Measurements from ENCODE around the gene HCN2. TPM values are rescaled to one million over a fixed set of nuclear protein-coding genes. Genes with fewer than 3 reads are reported as not detected.

HCN2 gene
- total and polyA plus RNA-seq, 2 of the 8 experiments (the other 6 are each of a cell fraction or from before 2014, with no cell fraction given): 1.0 to 4.0 TPM

DNA sequence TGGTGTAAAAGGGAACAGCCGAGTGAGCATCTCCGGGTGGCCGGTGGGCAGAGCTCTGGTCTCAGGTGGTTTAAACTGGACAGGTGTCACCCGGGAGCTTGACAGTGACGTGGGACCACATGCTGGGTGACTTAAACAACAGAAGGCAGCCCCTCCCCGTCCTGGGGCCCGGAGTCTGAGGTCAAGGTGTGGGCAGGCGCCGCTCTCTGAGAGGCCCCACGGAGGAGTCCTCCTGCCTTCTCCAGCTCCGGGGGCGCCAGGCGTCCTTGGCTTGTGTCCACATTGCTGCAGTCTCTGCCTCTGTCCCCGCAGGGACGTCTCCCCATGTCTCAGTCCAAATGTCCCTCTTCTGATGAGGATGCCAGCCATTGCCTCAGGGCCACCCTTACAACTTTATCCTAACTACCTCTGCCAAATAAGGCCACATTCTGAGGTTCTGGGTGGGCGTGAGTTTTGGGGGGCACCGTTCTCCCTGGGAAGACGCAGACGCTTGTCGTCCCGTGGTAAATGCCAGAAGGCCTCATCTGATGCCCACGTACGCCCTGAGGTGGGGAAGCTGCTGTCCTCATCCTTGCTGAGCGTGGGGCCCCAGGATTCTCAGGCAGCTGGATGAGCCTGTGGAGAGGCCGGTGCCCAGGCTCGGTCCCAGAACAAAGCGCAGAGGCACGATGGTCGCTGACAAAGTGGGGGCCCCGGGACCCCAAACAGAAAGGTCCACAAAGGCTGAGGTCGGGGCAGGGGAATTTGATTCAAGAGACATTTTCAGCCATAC is 32.9 kb upstream of the HCN2 start:
- H3K9ac ChIP-seq (replicated peaks in 1 of 4; ENCODE audit: extremely low read depth in 1 of 4, low read depth in 3 of 4, low read length in 3 of 4): no peak overlapping the region
- H3K14ac ChIP-seq (ENCODE audit: insufficient read length): no peak overlapping the region
- H3K18ac ChIP-seq (ENCODE audit: extremely low read depth, low read length): no peak overlapping the region; the same call in 1 of the 2 replicates
- TF ChIP-seq HDAC2 (IDR thresholded peaks at IDR 0.05; ENCODE audit: borderline replicate concordance in 1 of 2, low read depth in 2 of 2, low read length in 2 of 2): no peak
- TF ChIP-seq NANOG (IDR thresholded peaks at IDR 0.05; ENCODE audit: insufficient read depth, low read depth, low read length, poor library complexity, severe bottlenecking): no peak
- TF ChIP-seq SUZ12 (IDR thresholded peaks at IDR 0.05; ENCODE audit: low read length): no peak
- no peak overlapping the region for H2BK5ac ChIP-seq (ENCODE audit: low read depth, low read length)
- H3K79me2 ChIP-seq (ENCODE audit: control insufficient read depth in 1 of 2, insufficient read depth in 2 of 2, low read length in 2 of 2): no peaks in the 10 kb centered on the region
- H3K4me2 ChIP-seq (ENCODE audit: insufficient read depth in 1 of 2, low read depth in 2 of 2, low read length in 2 of 2): no peak overlapping the region
- no peak overlapping the region for H4K8ac ChIP-seq (ENCODE audit: extremely low read depth, insufficient read depth, low read length)
- no peak overlapping the region for H2BK20ac ChIP-seq (ENCODE audit: low read length)
- H3K79me1 ChIP-seq (ENCODE audit: low read depth, low read length): no peaks in the 10 kb centered on the region
- no peaks in the 10 kb centered on the region for H3K36me3 ChIP-seq (ENCODE audit: control insufficient read depth in 2 of 4, insufficient read depth in 4 of 4, low read length in 3 of 4)
- H4K5ac ChIP-seq (ENCODE audit: insufficient read length, low read depth, low read length): no peak overlapping the region
- FAIRE-seq (no peak), DNase-seq (ENCODE audit: low read depth in 1 of 2, low spot score in 2 of 2) (no peak)
- no peak overlapping the region for H3K23ac ChIP-seq (ENCODE audit: insufficient read length)
- no peak overlapping the region for H3K56ac ChIP-seq (replicated peaks; ENCODE audit: insufficient read length, low read depth, low read length)
- H2AFZ ChIP-seq (ENCODE audit: low read length): no peak overlapping the region
- no peak overlapping the region for H3K4ac ChIP-seq (replicated peaks; ENCODE audit: insufficient read length, low read depth, low read length)
- peaks cover 0 to 2% of the 10 kb centered on the region in 2 experiments for H4K20me1 ChIP-seq (replicated peaks in 1 of 2; ENCODE audit: control insufficient read depth in 1 of 2, insufficient read depth in 2 of 2, low read length in 2 of 2)
- CTCF ChIA-PET (ENCODE audit: partially characterized antibody): interaction anchor here (1.3 to 1.4 kb wide), 2 partner anchors 20 to 24 kb away, joined by 4 to 5 read pairs; no protein-coding TSS in a partner anchor
- H3K4me3 ChIP-seq (ENCODE audit: extremely low read depth in 1 of 4, insufficient read depth in 2 of 4, low read depth in 3 of 4, low read length in 4 of 4): no peak overlapping the region
- POLR2A ChIA-PET (ENCODE audit: partially characterized antibody): interaction anchor here (0.7 to 7.1 kb wide), 7 partner anchors 11 to 25 kb away, joined by 3 to 38 read pairs (median 10); partner anchors contain the start of genes BSG and CDC34
- WGBS, 2 experiments (ENCODE audit: extremely low coverage in 1 of 2, insufficient coverage in 1 of 2, insufficient read length in 1 of 2, insufficient replicate concordance in 2 of 2, low coverage in 1 of 2, low lambda C conversion rate in 2 of 2, missing lambda C conversion rate in 1 of 2): 90% methylated on average over 27 of the region's 31 CpGs; no CpG with 5 or more reads in 1 of the 2 experiments
- no peak overlapping the region for H3K27ac ChIP-seq (ENCODE audit: low read depth, low read length)
- no peaks in the 10 kb centered on the region; a peak in 2 of 7 replicates for H3K4me1 ChIP-seq (replicated peaks in 1 of 4; ENCODE audit: control insufficient read depth in 3 of 4, insufficient read depth in 4 of 4, low read length in 3 of 4)
- H2BK12ac ChIP-seq (ENCODE audit: low read depth, low read length): no peak overlapping the region
- H4K91ac ChIP-seq (replicated peaks; ENCODE audit: insufficient read length, low read length): no peak overlapping the region
- no peak overlapping the region for H2AK5ac ChIP-seq (ENCODE audit: low read depth, low read length)
- H2BK15ac ChIP-seq (ENCODE audit: low read length): no peak overlapping the region
- no peaks in the 10 kb centered on the region; a peak in 1 of 4 replicates for H3K9me3 ChIP-seq (ENCODE audit: insufficient read depth in 2 of 2, low read depth in 1 of 2, low read length in 1 of 2)
- no peaks in the 10 kb centered on the region for H3K27me3 ChIP-seq (replicated peaks in 1 of 4; ENCODE audit: control insufficient read depth in 3 of 4, extremely low read depth in 1 of 4, insufficient read depth in 3 of 4, low read length in 3 of 4)
- H2BK120ac ChIP-seq (replicated peaks; ENCODE audit: low read depth, low read length): no peak overlapping the region
- no peaks in the 10 kb centered on the region; the same call in 1 of the 2 replicates for H3K23me2 ChIP-seq (ENCODE audit: low read depth, low read length)
